Nephron progenitor cell (in vitro differentiated cells): ENCODE measurements around the gene TRIM29.

Experiments used
- DNase-seq: peaks from one replicate; pipeline ENCODE4 v3.0.0; 2021
- H3K27ac Mint-ChIP-seq: 2 replicates; pipeline ENCODE4 v1.8.0; 2021; ENCODE audit warnings: mild to moderate bottlenecking, moderate library complexity, mixed read lengths
- H3K27me3 Mint-ChIP-seq: 2 replicates; pipeline ENCODE4 v1.8.0; 2021; ENCODE audit warnings: mild to moderate bottlenecking, low read depth, mixed read lengths; ENCODE audit not compliant: poor library complexity
- H3K36me3 Mint-ChIP-seq: 2 replicates; pipeline ENCODE4 v1.8.0; 2021; ENCODE audit warnings: low read depth, mixed read lengths
- H3K4me1 Mint-ChIP-seq: 2 replicates; pipeline ENCODE4 v1.8.0; 2021; ENCODE audit warnings: mixed read lengths
- H3K4me3 Mint-ChIP-seq: 2 replicates; pipeline ENCODE4 v1.8.0; 2021; ENCODE audit warnings: mild to moderate bottlenecking, moderate library complexity, mixed read lengths
- H3K9me3 Mint-ChIP-seq: 2 replicates; pipeline ENCODE4 v1.8.0; 2021; ENCODE audit warnings: mild to moderate bottlenecking, moderate library complexity, mixed read lengths
- TF ChIP-seq, protein P1 (sequence below): fragments of 200-600 bp; sonication (generic); IDR thresholded peaks from 2 replicates; pipeline ENCODE4 v1.5.0; 2021; ENCODE audit warnings: antibody characterized with exemption

Gene TRIM29

DNA sequence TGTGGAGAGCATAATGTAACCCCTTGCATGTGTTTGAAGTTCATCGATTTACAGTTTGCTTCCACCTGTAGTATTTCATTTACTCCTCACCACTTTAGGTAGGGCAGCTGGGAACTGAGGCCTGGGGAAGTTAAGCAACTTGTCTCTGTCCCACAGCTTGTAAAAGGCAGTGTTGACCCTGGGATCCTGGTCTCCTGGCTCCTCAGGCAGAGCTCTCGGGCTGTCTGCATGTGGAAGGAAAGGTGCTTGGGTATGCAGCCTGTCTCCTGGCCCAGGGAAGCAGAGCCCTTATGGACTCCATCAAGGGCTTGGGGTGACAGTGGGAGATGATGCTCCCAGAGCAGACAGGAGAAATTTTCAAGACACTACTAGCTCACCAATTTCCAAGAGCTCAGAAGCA lies 49.9 kb downstream of the TRIM29 start:
- H3K27me3 Mint-ChIP-seq: peaks cover 26% of the 10 kb centered on the region
- no peak overlapping the region for H3K4me3 Mint-ChIP-seq
- no peak for DNase-seq
- TF ChIP-seq, protein P1, sequence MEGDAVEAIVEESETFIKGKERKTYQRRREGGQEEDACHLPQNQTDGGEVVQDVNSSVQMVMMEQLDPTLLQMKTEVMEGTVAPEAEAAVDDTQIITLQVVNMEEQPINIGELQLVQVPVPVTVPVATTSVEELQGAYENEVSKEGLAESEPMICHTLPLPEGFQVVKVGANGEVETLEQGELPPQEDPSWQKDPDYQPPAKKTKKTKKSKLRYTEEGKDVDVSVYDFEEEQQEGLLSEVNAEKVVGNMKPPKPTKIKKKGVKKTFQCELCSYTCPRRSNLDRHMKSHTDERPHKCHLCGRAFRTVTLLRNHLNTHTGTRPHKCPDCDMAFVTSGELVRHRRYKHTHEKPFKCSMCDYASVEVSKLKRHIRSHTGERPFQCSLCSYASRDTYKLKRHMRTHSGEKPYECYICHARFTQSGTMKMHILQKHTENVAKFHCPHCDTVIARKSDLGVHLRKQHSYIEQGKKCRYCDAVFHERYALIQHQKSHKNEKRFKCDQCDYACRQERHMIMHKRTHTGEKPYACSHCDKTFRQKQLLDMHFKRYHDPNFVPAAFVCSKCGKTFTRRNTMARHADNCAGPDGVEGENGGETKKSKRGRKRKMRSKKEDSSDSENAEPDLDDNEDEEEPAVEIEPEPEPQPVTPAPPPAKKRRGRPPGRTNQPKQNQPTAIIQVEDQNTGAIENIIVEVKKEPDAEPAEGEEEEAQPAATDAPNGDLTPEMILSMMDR: no peak
- H3K4me1 Mint-ChIP-seq: peaks cover 16% of the 10 kb centered on the region
- peaks cover 29% of the 10 kb centered on the region for H3K9me3 Mint-ChIP-seq
- H3K27ac Mint-ChIP-seq: no peak overlapping the region
- H3K36me3 Mint-ChIP-seq: peaks cover 13% of the 10 kb centered on the region

DNA sequence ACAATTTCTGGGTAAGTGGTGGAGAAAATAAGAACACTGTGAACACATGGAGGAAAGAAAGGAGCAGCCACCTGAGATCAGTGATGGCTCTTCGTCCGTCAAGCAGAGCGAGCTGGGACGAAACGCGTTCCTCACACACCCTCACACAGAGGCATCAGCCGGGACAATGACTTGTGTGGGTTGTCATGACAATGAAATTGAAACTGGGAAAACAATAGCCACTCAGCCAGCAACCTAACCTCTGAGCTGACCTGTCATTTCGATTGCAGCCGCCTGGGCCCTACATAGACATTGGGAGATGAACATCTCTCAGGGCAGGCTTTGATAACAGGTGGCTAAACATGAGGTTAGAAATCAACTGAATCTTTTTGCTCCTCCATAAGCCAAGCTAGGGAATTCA lies 51.3 kb downstream of the TRIM29 start:
- H3K27me3 Mint-ChIP-seq: peaks cover 26% of the 10 kb centered on the region
- no peak for DNase-seq
- peaks cover 37% of the 10 kb centered on the region for H3K9me3 Mint-ChIP-seq
- TF ChIP-seq, protein P1: no peak
- H3K36me3 Mint-ChIP-seq: peaks cover 17% of the 10 kb centered on the region
- peak overlapping the region; percentile 55 for H3K27ac Mint-ChIP-seq
- peaks cover 9% of the 10 kb centered on the region for H3K4me1 Mint-ChIP-seq
- no peak overlapping the region for H3K4me3 Mint-ChIP-seq

DNA sequence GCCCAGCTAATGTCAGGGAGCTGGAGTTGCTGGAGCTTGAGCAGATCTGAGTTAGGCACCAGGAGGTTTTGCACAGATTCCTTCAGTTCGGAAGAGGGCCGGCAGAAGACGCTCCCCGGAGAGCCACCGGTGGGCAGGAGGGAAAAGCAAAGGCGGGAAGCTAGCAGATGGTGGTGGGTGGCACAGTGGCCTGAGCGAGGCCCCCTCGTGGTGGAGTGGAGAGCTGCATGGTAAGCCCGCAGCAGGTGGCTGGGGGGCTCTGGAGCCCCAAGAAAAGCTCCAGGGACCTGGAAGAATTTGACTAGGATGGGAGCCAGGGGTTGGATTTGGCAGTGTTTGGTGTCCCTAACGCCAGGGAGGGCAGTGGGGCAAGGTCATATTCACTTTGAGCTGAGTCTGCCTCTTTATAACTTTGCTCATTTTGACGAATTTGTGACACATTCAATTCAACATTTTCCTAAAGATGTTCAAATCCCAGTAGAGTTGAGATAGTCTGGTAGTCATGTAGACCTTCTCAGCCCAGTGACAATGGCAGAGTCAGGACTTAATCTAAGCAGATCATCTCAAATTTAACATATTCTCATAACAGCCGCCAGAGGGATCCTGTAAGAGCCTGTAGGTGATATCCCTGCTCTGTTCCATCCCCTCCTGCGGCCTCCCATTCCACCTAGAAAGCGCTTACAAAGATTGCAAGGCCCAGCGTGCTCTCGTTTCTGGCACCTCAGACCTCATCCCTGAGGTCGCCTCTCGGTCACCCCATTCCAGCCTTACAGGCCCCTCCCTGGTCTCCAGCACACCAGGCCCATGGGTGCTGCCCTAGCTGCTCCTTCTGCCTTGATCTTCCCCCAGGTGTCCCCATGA lies 57.9 kb downstream of the TRIM29 start:
- Mint-ChIP-seq H3K4me3 (no peak overlapping the region), H3K27me3 (peaks cover 39% of the 10 kb centered on the region), H3K36me3 (peaks cover 32% of the 10 kb centered on the region), H3K27ac (no peak overlapping the region), H3K4me1 (peaks cover 5% of the 10 kb centered on the region), H3K9me3 (peaks cover 43% of the 10 kb centered on the region)
- no peak for DNase-seq
- TF ChIP-seq, protein P1: peak; percentile 24

DNA sequence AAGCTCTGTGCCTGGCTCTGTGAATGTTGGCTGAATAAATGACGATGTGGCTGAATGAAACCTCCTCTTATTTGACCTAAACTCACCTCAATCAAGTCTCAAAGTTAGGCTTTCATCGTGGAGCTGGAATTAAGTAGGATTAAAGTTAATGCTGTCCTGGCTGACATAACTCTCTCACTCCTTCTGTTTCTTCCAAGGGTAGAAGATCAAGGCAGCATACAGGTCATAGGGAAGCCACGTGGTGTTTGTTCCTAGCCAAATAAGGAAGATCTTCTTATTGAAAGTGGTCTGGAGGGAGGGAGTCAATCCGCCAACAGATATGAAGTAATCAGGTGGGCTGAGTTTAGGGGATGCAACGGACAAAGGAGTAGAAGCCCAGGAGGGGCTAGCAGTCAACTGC lies 59.5 kb downstream of the TRIM29 start:
- Mint-ChIP-seq H3K9me3 (peaks cover 34% of the 10 kb centered on the region), H3K4me3 (no peak overlapping the region), H3K27ac (no peak overlapping the region), H3K4me1 (peaks cover 5% of the 10 kb centered on the region), H3K27me3 (peaks cover 37% of the 10 kb centered on the region), H3K36me3 (peaks cover 27% of the 10 kb centered on the region)
- DNase-seq: no peak
- TF ChIP-seq, protein P1: no peak

DNA sequence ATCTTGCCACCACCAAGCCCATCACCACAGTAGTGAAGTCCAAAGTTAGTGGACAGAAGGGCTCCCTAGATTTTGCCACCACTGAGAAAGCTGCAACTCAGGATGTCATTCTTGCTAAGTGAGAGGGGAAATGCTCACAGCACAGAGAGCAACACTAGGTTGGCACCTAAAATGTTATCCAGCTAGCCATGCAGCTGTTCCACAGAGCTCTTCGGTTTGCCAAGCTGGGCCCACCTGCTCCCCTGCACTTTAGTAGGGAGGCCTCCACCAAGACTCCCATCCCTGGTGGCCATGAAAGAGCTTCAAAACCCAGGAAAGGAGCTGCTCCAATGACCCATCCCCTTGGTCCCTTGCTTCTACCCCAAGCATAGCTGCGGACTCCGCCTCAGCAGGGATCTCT lies 63.8 kb downstream of the TRIM29 start:
- H3K4me3 Mint-ChIP-seq: no peak overlapping the region
- no peaks in the 10 kb centered on the region for H3K36me3 Mint-ChIP-seq
- peaks cover 15% of the 10 kb centered on the region for H3K4me1 Mint-ChIP-seq
- peaks cover under 1% of the 10 kb centered on the region for H3K9me3 Mint-ChIP-seq
- peaks cover 28% of the 10 kb centered on the region for H3K27me3 Mint-ChIP-seq
- TF ChIP-seq, protein P1: no peak
- no peak overlapping the region for H3K27ac Mint-ChIP-seq
- no peak for DNase-seq

DNA sequence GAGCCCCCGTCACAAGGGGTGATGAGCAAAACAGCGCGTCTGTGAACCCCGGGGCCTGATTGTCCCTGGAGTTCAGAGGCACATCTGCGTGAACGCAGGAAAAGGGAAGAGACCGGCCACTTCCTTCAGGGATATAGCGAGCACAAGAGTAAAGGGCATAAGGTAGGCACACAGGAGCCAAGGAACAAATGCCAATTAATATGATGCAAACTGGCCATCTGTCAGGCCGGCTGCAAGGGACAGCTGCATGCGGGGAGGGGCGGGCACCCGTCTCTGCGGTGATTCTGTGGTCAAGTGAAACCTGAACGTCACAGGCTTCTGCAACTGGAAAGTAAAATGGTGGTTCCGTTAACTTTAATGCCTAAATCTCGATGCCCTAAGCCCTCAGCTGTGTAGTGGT lies 64.7 kb downstream of the TRIM29 start:
- H3K36me3 Mint-ChIP-seq: no peaks in the 10 kb centered on the region
- no peak overlapping the region for H3K4me3 Mint-ChIP-seq
- no peak overlapping the region for H3K27ac Mint-ChIP-seq
- TF ChIP-seq, protein P1: no peak
- peaks cover 20% of the 10 kb centered on the region for H3K4me1 Mint-ChIP-seq
- peaks cover 23% of the 10 kb centered on the region for H3K27me3 Mint-ChIP-seq
- H3K9me3 Mint-ChIP-seq: no peaks in the 10 kb centered on the region
- DNase-seq: no peak
